ENCODE results near the gene AGK.

AGK gene

GRCh38 chr7:141649865-141650634, 98.8 kb downstream of the AGK start:
- DNase-seq: no peak

GRCh38 chr7:141651417-141651816, 100.2 kb downstream of the AGK start:
- no peak for DNase-seq

- DNase-seq: no peak
Measured at GRCh38 chr7:141652691-141653090, 101.5 kb downstream of the AGK start.

DNA sequence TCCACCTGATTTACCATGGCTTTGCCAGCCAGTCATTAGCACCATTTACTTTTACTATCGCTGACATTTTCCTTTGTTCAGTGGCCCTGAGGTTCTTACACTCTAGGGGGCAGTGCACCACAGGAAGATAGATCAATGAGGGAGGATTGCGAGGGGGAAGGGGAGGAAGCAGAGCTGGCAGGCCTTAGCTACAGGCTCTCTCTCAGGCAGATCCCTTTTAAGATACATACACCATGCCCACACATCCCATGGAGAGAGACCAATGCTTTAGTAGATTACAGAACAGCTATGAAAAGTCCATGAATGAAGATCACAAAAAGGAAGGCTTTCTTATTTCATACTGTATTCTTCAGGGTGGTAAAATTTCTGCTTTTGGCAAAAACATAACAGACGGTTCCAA, 103.3 kb downstream of the AGK start:
- DNase-seq: peak; percentile 21

- DNase-seq: no peak
Measured at GRCh38 chr7:141659501-141659900, 108.3 kb downstream of the AGK start.

DNA sequence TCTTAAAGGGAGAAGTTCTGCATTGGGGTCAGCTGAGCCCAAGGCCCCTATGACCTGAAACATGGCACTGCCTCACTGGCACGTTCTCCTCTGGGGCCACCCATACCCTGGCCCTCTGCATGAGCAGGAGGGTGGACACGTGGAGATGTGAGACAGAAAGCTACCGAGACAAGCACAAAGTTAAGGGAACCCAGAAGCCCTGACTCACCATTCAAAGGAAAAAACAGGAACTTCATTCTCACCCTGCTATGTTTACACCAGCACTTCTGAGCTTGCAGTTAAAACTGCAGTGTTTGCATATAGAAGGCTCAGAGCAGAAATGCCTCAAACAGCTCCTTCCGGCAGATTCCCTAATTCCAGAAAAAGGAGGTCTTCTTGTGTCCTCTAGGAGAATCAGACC, 109.0 kb downstream of the AGK start:
- no peak for DNase-seq

DNA sequence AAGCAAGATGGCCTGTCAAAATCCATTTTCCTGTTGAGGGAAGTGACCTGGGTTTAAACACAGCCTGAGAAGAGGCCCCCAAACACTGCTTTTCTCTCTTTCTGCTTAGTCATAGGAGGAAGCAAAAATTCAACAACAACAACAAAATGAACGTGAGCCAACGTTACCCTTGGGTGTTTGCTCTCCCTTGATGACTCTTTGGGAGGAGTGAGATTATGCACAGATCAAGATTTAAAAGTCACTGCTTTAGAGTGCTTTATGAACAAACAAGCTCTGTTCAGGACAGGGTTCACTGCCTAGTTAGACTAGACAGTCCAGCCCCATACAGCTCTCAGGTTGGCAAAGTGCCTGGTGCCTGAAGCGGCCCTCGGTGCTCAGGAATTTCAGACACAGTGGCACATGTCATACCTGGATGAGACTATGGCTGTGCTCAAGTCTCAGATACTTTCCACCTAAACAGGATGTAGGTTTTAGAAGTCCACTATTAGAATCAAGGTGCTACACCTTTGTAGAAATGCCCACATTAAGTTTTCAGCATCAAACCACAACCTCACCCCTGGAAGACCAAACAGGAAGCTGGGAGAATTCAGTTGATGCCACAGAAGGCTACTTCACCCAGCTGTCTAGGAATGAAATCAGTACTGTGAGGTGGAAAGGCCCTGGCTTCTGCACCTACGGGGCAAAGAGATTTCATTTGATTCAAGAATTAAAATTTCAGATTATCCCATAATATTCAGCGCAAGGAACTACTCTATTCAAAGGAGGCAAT, 112.1 kb downstream of the AGK start:
- no peak for DNase-seq

DNA sequence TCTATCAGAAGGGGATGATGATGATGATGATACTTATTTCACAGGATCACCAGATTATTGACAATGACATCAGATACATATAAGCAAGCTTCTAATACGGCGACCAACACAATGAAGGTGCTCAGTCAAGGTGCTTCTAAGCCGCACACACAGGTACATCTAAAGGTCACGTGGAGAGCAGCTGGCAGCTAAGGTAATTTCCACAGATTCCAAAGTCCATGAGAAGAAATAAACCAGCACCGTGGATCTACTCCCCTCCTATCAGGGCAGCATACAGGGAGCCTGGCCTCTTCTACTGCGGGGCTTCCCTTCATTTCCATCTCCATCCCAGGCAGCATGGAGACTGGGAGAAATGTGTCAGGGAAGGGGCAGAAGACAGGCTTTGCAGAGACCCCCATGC, 113.2 kb downstream of the AGK start:
- no peak for DNase-seq

DNA sequence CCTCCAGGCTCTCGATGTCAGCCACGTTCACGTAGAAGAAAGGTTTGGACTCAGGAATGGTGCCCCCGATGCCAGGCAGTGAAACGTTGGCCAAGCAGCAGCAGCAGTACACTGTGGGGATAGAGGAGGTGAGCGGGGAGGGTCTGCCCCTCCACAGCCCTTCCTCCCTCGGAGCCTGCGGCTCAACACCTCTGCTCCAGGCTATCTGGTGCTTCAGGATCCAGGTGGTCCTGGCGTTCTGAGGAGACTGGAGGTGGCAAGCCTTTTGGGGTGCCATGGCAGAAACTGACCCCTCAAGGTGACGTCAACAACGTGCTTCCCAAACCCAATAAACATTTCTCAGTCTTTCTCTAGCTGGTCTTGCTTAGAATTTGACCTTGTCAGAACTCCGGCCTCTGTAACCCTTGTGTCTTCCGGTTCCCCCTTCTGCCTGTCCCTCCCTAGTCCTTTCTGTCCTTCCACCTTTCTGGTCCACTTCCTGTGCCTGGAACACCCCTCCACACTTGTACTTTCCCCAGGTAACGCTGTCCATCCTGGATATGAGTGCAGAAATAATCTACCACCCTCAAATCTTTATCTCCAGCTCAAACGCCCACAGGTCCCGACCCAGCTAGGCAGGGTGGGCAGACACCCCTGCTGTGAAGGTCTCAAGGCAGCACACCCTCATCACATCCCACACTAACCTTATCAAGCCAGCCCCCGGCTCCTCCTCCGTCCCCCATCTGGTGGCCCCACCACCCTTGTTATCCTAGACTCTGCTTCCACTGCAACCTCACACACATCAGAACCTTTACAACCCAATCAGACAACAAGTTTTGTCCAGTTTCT, 114.2 kb downstream of the AGK start:
- DNase-seq: no peak

GRCh38 chr7:141666071-141666470, 114.9 kb downstream of the AGK start:
- no peak for DNase-seq

- DNase-seq: no peak
Measured at GRCh38 chr7:141668853-141669252, 117.6 kb downstream of the AGK start.

GRCh38 chr7:141671705-141672496, 120.7 kb downstream of the AGK start:
- no peak for DNase-seq

- DNase-seq: no peak
Measured at GRCh38 chr7:141673346-141673745, 122.1 kb downstream of the AGK start.

GRCh38 chr7:141674171-141674671, 123.0 kb downstream of the AGK start:
- DNase-seq: no peak

- DNase-seq: no peak
Measured at GRCh38 chr7:141674702-141675101, 123.5 kb downstream of the AGK start.

DNA sequence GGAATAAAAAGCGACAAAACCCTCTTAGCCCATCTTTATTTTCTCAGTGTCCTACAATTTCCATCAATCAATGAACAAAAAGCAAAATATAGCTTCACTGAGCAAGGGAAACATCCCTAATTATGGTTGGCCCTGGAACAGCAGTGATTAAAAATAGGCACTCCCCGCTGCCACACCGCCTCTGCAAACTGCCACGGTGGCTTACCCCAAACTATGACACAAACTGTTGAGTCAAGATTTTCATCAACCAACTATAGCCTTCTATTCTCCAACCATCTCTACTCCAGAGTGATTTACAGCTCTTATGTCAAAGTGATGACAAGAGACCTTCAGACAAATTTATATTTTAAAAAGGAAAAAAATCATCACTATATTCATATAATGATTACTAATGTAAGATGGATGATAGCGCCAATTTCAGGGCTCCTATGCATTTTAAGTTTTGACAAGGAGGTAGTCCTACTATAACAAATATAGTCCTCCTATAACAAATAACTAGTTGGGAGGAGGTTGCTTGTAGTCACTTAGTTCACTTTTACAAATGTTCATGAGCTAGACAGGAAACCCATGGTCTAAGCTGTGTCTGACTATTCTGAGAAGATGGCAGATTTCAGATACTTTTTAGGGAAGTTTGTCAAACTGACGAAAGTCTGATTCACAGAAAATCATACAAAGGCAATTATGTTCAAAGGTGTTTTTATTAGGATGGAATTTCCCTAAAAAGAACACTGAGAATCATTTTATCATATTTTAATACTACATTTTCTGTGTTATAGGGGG, 124.4 kb downstream of the AGK start:
- DNase-seq: no peak

DNA sequence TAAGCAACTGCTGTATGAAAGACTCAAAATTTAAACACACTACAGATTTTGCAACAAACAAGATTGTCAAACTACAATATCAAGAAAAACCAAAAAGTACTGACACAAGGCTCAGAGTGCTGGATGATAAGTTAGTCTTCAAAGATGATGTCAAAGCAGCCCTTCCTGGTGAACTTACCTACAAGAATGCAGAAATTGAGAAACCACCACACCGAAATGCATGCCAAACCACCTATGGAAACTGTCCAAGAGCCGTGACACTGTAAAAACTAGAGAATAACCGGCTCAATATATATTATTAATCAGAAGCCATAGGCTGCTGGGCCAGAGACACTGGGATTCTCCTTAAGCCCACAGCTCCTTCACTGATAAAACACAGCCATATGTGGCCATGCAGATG, 125.4 kb downstream of the AGK start:
- DNase-seq: no peak

DNA sequence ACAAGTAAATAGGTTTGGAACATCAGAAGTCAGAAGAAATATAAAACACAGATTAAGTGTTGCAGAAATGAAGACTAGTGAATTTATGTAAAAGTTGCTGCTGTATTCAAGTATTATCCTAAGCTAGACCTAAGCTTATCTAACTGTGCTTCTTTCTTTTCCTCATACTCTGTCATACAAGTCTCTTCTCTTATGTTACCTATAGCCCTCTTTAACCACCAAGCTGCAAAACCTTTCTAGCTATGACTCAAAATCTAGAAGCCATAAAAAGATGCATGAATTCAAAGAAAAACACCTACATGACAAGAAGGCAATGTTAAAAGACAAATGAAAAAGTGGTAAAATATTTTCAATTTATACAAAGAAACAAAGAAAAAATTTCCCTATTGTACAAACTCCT, 127.8 kb downstream of the AGK start:
- no peak for DNase-seq

- DNase-seq: no peak
Measured at GRCh38 chr7:141685285-141686023, 134.2 kb downstream of the AGK start.

DNA sequence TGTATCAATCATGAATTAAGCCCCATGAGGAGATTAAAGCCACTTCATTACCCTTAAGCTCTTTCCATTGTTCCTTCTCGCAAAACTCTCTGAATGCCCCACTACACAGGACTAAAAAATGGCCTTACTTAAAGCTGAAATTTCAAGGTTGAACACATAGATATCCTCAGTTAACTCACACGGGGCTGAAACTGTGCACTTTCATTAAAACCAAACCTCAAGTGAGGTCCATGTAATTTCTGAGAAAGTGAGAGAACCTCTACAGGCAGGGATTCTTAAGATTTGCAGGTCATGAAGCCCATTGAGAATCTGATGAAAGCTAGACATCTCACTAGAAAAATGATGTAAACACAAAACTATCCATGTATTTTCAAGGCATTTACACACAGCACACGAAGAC, 134.9 kb downstream of the AGK start:
- no peak for DNase-seq

GRCh38 chr7:141686670-141687069, 135.5 kb downstream of the AGK start:
- no peak for DNase-seq

All from activated CD4-positive, alpha-beta T cell treated with anti-CD3 and anti-CD28 coated beads for 1 hour (primary cell).